ENCODE data around the gene MST1R. TPM values are rescaled to one million over a fixed set of nuclear protein-coding genes. Genes with fewer than 3 reads are reported as not detected.

The MST1R gene
- total and polyA plus RNA-seq, 9 of the 15 experiments (the other 6 are each of a cell fraction or from before 2014, with no cell fraction given): 1.3 to 10.0 (median 3.8) TPM

DNA sequence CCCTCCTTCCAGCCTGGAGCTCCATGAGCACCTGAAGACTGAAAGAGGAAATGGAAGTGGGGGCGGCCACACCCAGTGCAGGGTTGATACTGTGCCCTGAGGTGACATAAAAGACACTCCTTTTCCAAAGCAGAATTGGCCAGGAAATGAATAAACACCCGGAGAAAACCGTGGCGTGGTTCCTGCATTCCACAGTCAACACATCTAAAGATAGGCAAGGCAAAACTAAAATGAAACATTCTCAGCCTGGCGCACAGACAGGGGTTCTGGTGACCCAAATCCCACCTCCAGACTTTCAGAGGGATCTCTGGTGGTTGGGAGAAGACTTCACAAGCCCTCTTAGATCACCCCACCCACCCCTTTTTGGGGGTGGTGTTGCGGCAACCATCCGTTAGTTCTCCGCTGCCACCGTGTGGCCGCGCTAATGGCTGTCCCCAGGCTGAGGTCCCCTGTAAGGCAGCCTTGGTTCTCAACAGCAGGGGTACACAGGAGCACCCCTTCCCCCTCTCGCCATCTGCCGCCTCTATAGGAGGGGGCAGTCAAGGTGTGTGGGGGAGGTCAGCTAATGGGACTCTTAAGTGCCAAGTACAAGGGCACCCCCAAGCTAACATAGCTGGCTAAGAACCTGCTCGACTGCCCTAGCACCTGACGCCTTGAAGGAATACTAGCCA, 2.5 kb upstream of the MST1R start (continued):
- TF ChIP-seq ZBTB7A (IDR thresholded peaks at IDR 0.05; ENCODE audit: borderline replicate concordance, control insufficient read depth, low read depth, low read length) (peak; percentile 48; the same call in 1 of the 2 replicates), CLOCK (CRISPR knock-in tag; IDR thresholded peaks at IDR 0.05; ENCODE audit: borderline replicate concordance) (no peak), MXI1 (IDR thresholded peaks at IDR 0.05; ENCODE audit: low read depth, low read length) (no peak), ZNF778 (CRISPR knock-in tag; IDR thresholded peaks at IDR 0.05) (no peak), ZNF707 (CRISPR knock-in tag; conservative IDR thresholded peaks at IDR 0.05) (no peak), PHF8 (IDR thresholded peaks at IDR 0.05; ENCODE audit: borderline replicate concordance, low read length) (peak; percentile 14; the same call in 1 of the 2 replicates), U2AF1 (optimal IDR thresholded peaks at IDR 0.05; ENCODE audit: low read depth, low read length) (no peak), SMARCE1 (IDR thresholded peaks at IDR 0.05) (peak; percentile 35; the same call in 1 of the 2 replicates), SMARCC2 (IDR thresholded peaks at IDR 0.05; ENCODE audit: low read depth) (peak; percentile 60; the same call in 1 of the 2 replicates), PTBP1 (IDR thresholded peaks at IDR 0.05; ENCODE audit: low read depth, low read length) (no peak), RCOR1 (IDR thresholded peaks at IDR 0.05; ENCODE audit: borderline replicate concordance in 1 of 2, low read depth in 2 of 2, low read length in 2 of 2) (0 out of 4 replicates have a peak, but pooled peaks of 1 of the 2 experiments have one; percentile 4), RFX5 (IDR thresholded peaks at IDR 0.05; ENCODE audit: low read depth, low read length) (no peak), SMARCA4 (IDR thresholded peaks at IDR 0.05) (peak; percentile 36; the same call in 1 of the 2 replicates), ZNF75A (CRISPR knock-in tag; IDR thresholded peaks at IDR 0.05) (no peak), ZBTB43 (CRISPR knock-in tag; IDR thresholded peaks at IDR 0.05) (no peak), KDM5B (IDR thresholded peaks at IDR 0.05; ENCODE audit: insufficient replicate concordance, low read depth, low read length) (peak; percentile 25), DEAF1 (CRISPR knock-in tag; IDR thresholded peaks at IDR 0.05) (peak; percentile 41; the same call in 1 of the 2 replicates), ZNF140 (CRISPR knock-in tag; IDR thresholded peaks at IDR 0.05) (no peak), CEBPG (CRISPR knock-in tag; IDR thresholded peaks at IDR 0.05) (peak; percentile 58), CEBPG (tag; conservative IDR thresholded peaks at IDR 0.05 in 1 of 2, IDR thresholded peaks at IDR 0.05 in 1 of 2) (peak in 1 of 2 experiments; percentile 46; a peak in 1 of 4 replicates)
- TF ChIP-seq, protein P1, sequence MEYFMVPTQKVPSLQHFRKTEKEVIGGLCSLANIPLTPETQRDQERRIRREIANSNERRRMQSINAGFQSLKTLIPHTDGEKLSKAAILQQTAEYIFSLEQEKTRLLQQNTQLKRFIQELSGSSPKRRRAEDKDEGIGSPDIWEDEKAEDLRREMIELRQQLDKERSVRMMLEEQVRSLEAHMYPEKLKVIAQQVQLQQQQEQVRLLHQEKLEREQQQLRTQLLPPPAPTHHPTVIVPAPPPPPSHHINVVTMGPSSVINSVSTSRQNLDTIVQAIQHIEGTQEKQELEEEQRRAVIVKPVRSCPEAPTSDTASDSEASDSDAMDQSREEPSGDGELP (CRISPR knock-in tag; IDR thresholded peaks at IDR 0.05; ENCODE audit: borderline replicate concordance): peak; percentile 45; the same call in 1 of the 2 replicates
